H1 (cell line): Measurements from ENCODE around the gene CDK8. TPM values are rescaled to one million over a fixed set of nuclear protein-coding genes. Genes with fewer than 3 reads are reported as not detected.

Experiments used
- CTCF ChIA-PET: fragments of 300-600 bp; sonication (Branson Sonifier 250); formaldehyde crosslinking; loops from one replicate; lab custom pipeline; 2021; ENCODE audit not compliant: partially characterized antibody; lab: Charles Lee
- POLR2A ChIA-PET: fragments of 300-600 bp; sonication (Branson Sonifier 250); formaldehyde crosslinking; loops from one replicate; lab custom pipeline; 2021; ENCODE audit warnings: inconsistent platforms; ENCODE audit not compliant: partially characterized antibody; lab: Charles Lee
- DNase-seq, 2 experiments: peaks; one replicate each; pipeline versions ENCODE4 v3.0.0 to v3.0.0-alpha.2; 2010 to 2022; ENCODE audit warnings: low spot score in 2 of 2, low read depth in 1 of 2, mixed read lengths in 1 of 2
- FAIRE-seq: peaks from 2 replicates; lab custom pipeline; 2011; peaks lifted over from hg19 to GRCh38; lab: Jason Lieb, UNC
- H2AFZ ChIP-seq: 2 replicates; pipeline ENCODE4 v1.8.1; 2012; ENCODE audit warnings: low read length, inconsistent platforms
- H2AK5ac ChIP-seq: 2 replicates; pipeline ENCODE4 v1.6.1; 2013; ENCODE audit warnings: low read depth, low read length
- H2BK120ac ChIP-seq: replicated peaks from 2 replicates; pipeline ENCODE3; 2013; ENCODE audit warnings: low read depth, low read length, inconsistent platforms
- H2BK12ac ChIP-seq: 2 replicates; pipeline ENCODE4 v1.6.1; 2013; ENCODE audit warnings: low read depth, low read length
- H2BK15ac ChIP-seq: 2 replicates; pipeline ENCODE4 v1.6.1; 2013; ENCODE audit warnings: low read length
- H2BK20ac ChIP-seq: 2 replicates; pipeline ENCODE4 v1.6.1; 2013; ENCODE audit warnings: low read length
- H2BK5ac ChIP-seq: 2 replicates; pipeline ENCODE4 v1.6.1; 2013; ENCODE audit warnings: low read depth, low read length
- H3K14ac ChIP-seq: 2 replicates; pipeline ENCODE4 v1.6.1; 2013; ENCODE audit warnings: inconsistent platforms; ENCODE audit not compliant: insufficient read length
- H3K18ac ChIP-seq: 2 replicates; pipeline ENCODE4 v1.6.1; 2013; ENCODE audit warnings: low read length; ENCODE audit errors: extremely low read depth
- H3K23ac ChIP-seq: 2 replicates; pipeline ENCODE4 v1.6.1; 2013; ENCODE audit warnings: inconsistent platforms; ENCODE audit not compliant: insufficient read length
- H3K23me2 ChIP-seq: 2 replicates; pipeline ENCODE4 v1.6.1; 2013; ENCODE audit warnings: low read depth, low read length
- H3K27ac ChIP-seq: 2 replicates; pipeline ENCODE4 v1.6.1; 2011; ENCODE audit warnings: low read depth, low read length, inconsistent platforms
- H3K27me3 ChIP-seq, 4 experiments: replicated peaks in 1 of 4; 1 replicate in 1 of 4; 2 replicates in 3 of 4; pipeline versions ENCODE4 v1.6.1 to v1.8.1; 2011 to 2013; ENCODE audit warnings: low read length in 3 of 4, mild to moderate bottlenecking in 3 of 4, inconsistent platforms in 2 of 4, mixed read lengths in 2 of 4, moderate library complexity in 1 of 4; ENCODE audit not compliant: control insufficient read depth in 3 of 4, insufficient read depth in 3 of 4; ENCODE audit errors: extremely low read depth in 1 of 4
- H3K36me3 ChIP-seq, 4 experiments: 2 replicates each; pipeline versions ENCODE4 v1.6.1 to v1.8.1; 2011 to 2013; ENCODE audit warnings: mild to moderate bottlenecking in 4 of 4, low read length in 3 of 4, moderate library complexity in 2 of 4, control low read depth in 1 of 4, inconsistent platforms in 1 of 4; ENCODE audit not compliant: insufficient read depth in 4 of 4, control insufficient read depth in 2 of 4
- H3K4ac ChIP-seq: replicated peaks from 2 replicates; pipeline ENCODE3; 2013; ENCODE audit warnings: low read length, low read depth, mixed read lengths, inconsistent platforms; ENCODE audit not compliant: insufficient read length
- H3K4me1 ChIP-seq, 4 experiments: replicated peaks in 1 of 4; 1 replicate in 1 of 4; 2 replicates in 3 of 4; pipeline versions ENCODE4 v1.6.1 to v1.8.1; 2011 to 2013; ENCODE audit warnings: low read length in 3 of 4, inconsistent platforms in 2 of 4, mixed read lengths in 1 of 4; ENCODE audit not compliant: insufficient read depth in 4 of 4, control insufficient read depth in 3 of 4
- H3K4me2 ChIP-seq, 2 experiments: 2 replicates each; pipeline versions ENCODE4 v1.6.1 to v1.8.1; 2011 to 2013; ENCODE audit warnings: low read depth in 2 of 2, low read length in 2 of 2, control low read depth in 1 of 2, inconsistent platforms in 1 of 2, mild to moderate bottlenecking in 1 of 2; ENCODE audit not compliant: insufficient read depth in 1 of 2
- H3K4me3 ChIP-seq, 4 experiments: fragments of 200-600, 300-600 bp in 1 of 4; sonication (generic), shearing (Covaris generic), sonication (Bioruptor Twin) in 1 of 4; 2 replicates each; pipeline versions ENCODE4 v1.5.1 to v1.8.1; 2011 to 2016; ENCODE audit warnings: low read length in 4 of 4, low read depth in 3 of 4, control low read depth in 2 of 4, inconsistent platforms in 2 of 4, mild to moderate bottlenecking in 2 of 4, mixed read lengths in 1 of 4, moderate library complexity in 1 of 4; ENCODE audit not compliant: insufficient read depth in 2 of 4; ENCODE audit errors: extremely low read depth in 1 of 4
- H3K56ac ChIP-seq: replicated peaks from 2 replicates; pipeline ENCODE3; 2013; ENCODE audit warnings: low read depth, mild to moderate bottlenecking, mixed read lengths, low read length, inconsistent platforms; ENCODE audit not compliant: insufficient read length
- H3K79me1 ChIP-seq: 2 replicates; pipeline ENCODE4 v1.6.1; 2013; ENCODE audit warnings: low read depth, low read length, control low read depth
- H3K79me2 ChIP-seq, 2 experiments: 2 replicates each; pipeline versions ENCODE4 v1.6.1 to v1.8.1; 2012 to 2013; ENCODE audit warnings: low read length in 2 of 2, mild to moderate bottlenecking in 2 of 2, inconsistent platforms in 1 of 2; ENCODE audit not compliant: insufficient read depth in 2 of 2, control insufficient read depth in 1 of 2
- H3K9ac ChIP-seq, 4 experiments: replicated peaks in 1 of 4; 1 replicate in 1 of 4; 2 replicates in 3 of 4; pipeline versions ENCODE4 v1.6.1 to v1.8.1; 2011 to 2013; ENCODE audit warnings: low read depth in 3 of 4, low read length in 3 of 4, control low read depth in 2 of 4, mild to moderate bottlenecking in 2 of 4, moderate library complexity in 2 of 4, inconsistent platforms in 1 of 4; ENCODE audit errors: extremely low read depth in 1 of 4
- H3K9me3 ChIP-seq, 2 experiments: 2 replicates each; pipeline versions ENCODE4 v1.6.1 to v1.8.1; 2012 to 2013; ENCODE audit warnings: mild to moderate bottlenecking in 2 of 2, moderate library complexity in 2 of 2, control low read depth in 1 of 2, inconsistent platforms in 1 of 2, low read depth in 1 of 2, low read length in 1 of 2, mixed read lengths in 1 of 2; ENCODE audit not compliant: insufficient read depth in 2 of 2
- H4K20me1 ChIP-seq, 2 experiments: replicated peaks in 1 of 2; 2 replicates each; pipeline versions ENCODE3 to v1.8.1; 2011 to 2013; ENCODE audit warnings: inconsistent platforms in 2 of 2, low read length in 2 of 2, mild to moderate bottlenecking in 1 of 2; ENCODE audit not compliant: insufficient read depth in 2 of 2, control insufficient read depth in 1 of 2
- H4K5ac ChIP-seq: 2 replicates; pipeline ENCODE4 v1.6.1; 2013; ENCODE audit warnings: low read length, low read depth, mixed read lengths, inconsistent platforms; ENCODE audit not compliant: insufficient read length
- H4K8ac ChIP-seq: 2 replicates; pipeline ENCODE4 v1.8.0; 2013; ENCODE audit warnings: mild to moderate bottlenecking, moderate library complexity, low read length, inconsistent platforms; ENCODE audit not compliant: insufficient read depth; ENCODE audit errors: extremely low read depth
- H4K91ac ChIP-seq: replicated peaks from 2 replicates; pipeline ENCODE3; 2013; ENCODE audit warnings: low read length, mixed read lengths, inconsistent platforms; ENCODE audit not compliant: insufficient read length
- CBX5 ChIP-seq: fragments of 300-800, 300-1000 bp; sonication (generic); IDR thresholded peaks from 2 replicates; pipeline ENCODE4 v1.7.1; 2016; ENCODE audit warnings: antibody characterized with exemption, low read length, low read depth
- CEBPB ChIP-seq: IDR thresholded peaks from 2 replicates; pipeline ENCODE4 v1.6.1; 2012; ENCODE audit warnings: low read depth, low read length
- CHD1 ChIP-seq: IDR thresholded peaks from 2 replicates; pipeline ENCODE4 v1.6.1; 2012; ENCODE audit warnings: low read depth, low read length, improper control_type of control experiment
- EP300 ChIP-seq, 2 experiments: IDR thresholded peaks; 1 replicate in 1 of 2; 2 replicates in 1 of 2; pipeline ENCODE4 v1.6.1; 2011 to 2012; ENCODE audit warnings: low read depth in 2 of 2, low read length in 2 of 2, mild to moderate bottlenecking in 2 of 2, borderline replicate concordance in 1 of 2, inconsistent platforms in 1 of 2, moderate library complexity in 1 of 2
- HDAC6 ChIP-seq: IDR thresholded peaks from one replicate; pipeline ENCODE4 v1.7.1; 2012; ENCODE audit warnings: low read depth, mild to moderate bottlenecking, inconsistent platforms, low read length, moderate library complexity
- PHF8 ChIP-seq: fragments of 200-600 bp; sonication (generic); conservative IDR thresholded peaks from 2 replicates; pipeline ENCODE4 v1.7.1; 2012; ENCODE audit warnings: low read depth, mild to moderate bottlenecking, inconsistent platforms, low read length, moderate library complexity
- POLR2AphosphoS5 ChIP-seq: IDR thresholded peaks from 2 replicates; pipeline ENCODE4 v1.6.1; 2011; ENCODE audit warnings: low read depth, low read length
- POU5F1 ChIP-seq: IDR thresholded peaks from 2 replicates; pipeline ENCODE4 v1.6.1; 2011; ENCODE audit warnings: low read depth, mild to moderate bottlenecking, low read length, moderate library complexity
- RFX5 ChIP-seq: IDR thresholded peaks from 2 replicates; pipeline ENCODE4 v1.6.1; 2011; ENCODE audit warnings: low read depth, low read length, improper control_type of control experiment, borderline replicate concordance
- RXRA ChIP-seq: IDR thresholded peaks from 2 replicates; pipeline ENCODE4 v1.6.1; 2011; ENCODE audit warnings: low read depth, mild to moderate bottlenecking, low read length, moderate library complexity; ENCODE audit not compliant: insufficient read depth
- SAP30 ChIP-seq: fragments of 300-600 bp; sonication (generic); IDR thresholded peaks from 2 replicates; pipeline ENCODE4 v1.7.1; 2012; ENCODE audit warnings: low read length, moderate library complexity, mild to moderate bottlenecking, inconsistent platforms; ENCODE audit not compliant: insufficient read depth, insufficient replicate concordance
- SIRT6 ChIP-seq: IDR thresholded peaks from one replicate; pipeline ENCODE4 v1.7.1; 2012; ENCODE audit warnings: low read length, inconsistent platforms
- SUZ12 ChIP-seq: fragments of 200-600 bp; sonication (generic); IDR thresholded peaks from 2 replicates; pipeline ENCODE4 v1.6.1; 2012; ENCODE audit warnings: mild to moderate bottlenecking, inconsistent platforms, low read length, moderate library complexity, mixed read lengths
- YY1 ChIP-seq: IDR thresholded peaks from 2 replicates; pipeline ENCODE4 v1.6.1; 2011; ENCODE audit warnings: low read depth, mild to moderate bottlenecking, low read length
- ZNF274 ChIP-seq: IDR thresholded peaks from 2 replicates; pipeline ENCODE4 v1.7.0; 2012; ENCODE audit warnings: low read length, borderline replicate concordance; ENCODE audit errors: extremely low read depth
- WGBS, 2 experiments: shearing (Covaris generic) in 1 of 2; methylation state at CpG; one replicate each; pipeline versions ENCODE4 v1.1.6 to v1.1.7; 2013 to 2015; ENCODE audit warnings: low lambda C conversion rate in 2 of 2, mixed read lengths in 2 of 2, inconsistent platforms in 1 of 2, low coverage in 1 of 2, missing lambda C conversion rate in 1 of 2; ENCODE audit not compliant: insufficient replicate concordance in 2 of 2, insufficient coverage in 1 of 2, insufficient read length in 1 of 2; ENCODE audit errors: extremely low coverage in 1 of 2, missing lambda C conversion rate in 1 of 2; 5-methylcytosine and 5-hydroxymethylcytosine counted together
- polyA plus RNA-seq, 7 experiments: library from polyadenylated mRNA; depleted of rRNA in 3 of 7; stranded (reverse) in 5 of 7; unstranded in 2 of 7; fragments of >200 nt in 5 of 7; fragments of 200-250 nt in 2 of 7; gene quantifications; 1 replicate in 5 of 7; 2 replicates in 1 of 7; 4 replicates in 1 of 7; pipeline versions ENCODE4 v1.2.1 to v1.2.3, GENCODE V29; 2011 to 2013; ENCODE audit warnings: missing spikeins in 2 of 7, mixed read lengths in 2 of 7
- total RNA-seq: library from RNA; stranded (reverse); fragmentation: NEBNext Ultra II Directional; extraction: Animal tissue kit (Norgen Biotek cat#: 25700); gene quantifications from 2 replicates; pipeline ENCODE4 v1.2.1, GENCODE V29; 2021

CDK8 gene
- total and polyA plus RNA-seq, 2 of the 8 experiments (the other 6 are each of a cell fraction or from before 2014, with no cell fraction given), result 22.1 to 25.6 TPM

- no peaks in the 10 kb centered on the region for H4K20me1 ChIP-seq
- H3K14ac ChIP-seq, result no peak overlapping the region
- FAIRE-seq, result no peak
- no peak overlapping the region for H3K4ac ChIP-seq
- no peak overlapping the region for H4K5ac ChIP-seq
- no peak overlapping the region for H2BK5ac ChIP-seq
- WGBS, 2 experiments, result 86% methylated on average over 1 of the region's 1 CpG; no CpG with 5 or more reads in 1 of the 2 experiments
- no peak overlapping the region for H3K4me2 ChIP-seq
- peaks cover 9 to 47% (median 30%) of the 10 kb centered on the region in 4 experiments for H3K36me3 ChIP-seq
- H3K27me3 ChIP-seq, result no peaks in the 10 kb centered on the region
- no peak overlapping the region for H3K4me3 ChIP-seq
- no peaks in the 10 kb centered on the region for H3K23me2 ChIP-seq
- H3K27ac ChIP-seq, result no peak overlapping the region
- no peak overlapping the region for H2BK12ac ChIP-seq
- H4K91ac ChIP-seq, result no peak overlapping the region
- no peak overlapping the region for H3K9ac ChIP-seq
- H2AK5ac ChIP-seq, result no peak overlapping the region
- no peaks in the 10 kb centered on the region for H3K79me2 ChIP-seq
- no peak overlapping the region for H2AFZ ChIP-seq
- no peak overlapping the region for H3K23ac ChIP-seq
- H2BK120ac ChIP-seq, result no peak overlapping the region
- H3K9me3 ChIP-seq, result no peaks in the 10 kb centered on the region
- H3K79me1 ChIP-seq, result no peaks in the 10 kb centered on the region
- H3K18ac ChIP-seq, result no peak overlapping the region
- no peak overlapping the region for H2BK20ac ChIP-seq
- H2BK15ac ChIP-seq, result no peak overlapping the region
- DNase-seq, result no peak
- no peak overlapping the region for H3K56ac ChIP-seq
- CTCF ChIA-PET, result interaction anchor here (1.0 to 1.8 kb wide), 2 partner anchors 27 to 28 kb away, joined by 3 to 6 read pairs; no protein-coding TSS in a partner anchor
- no peak overlapping the region for H4K8ac ChIP-seq
- H3K4me1 ChIP-seq, result no peaks in the 10 kb centered on the region
- POLR2A ChIA-PET, result no interaction called here
- TF ChIP-seq YY1, result no peak
- TF ChIP-seq SUZ12, result no peak
- TF ChIP-seq CHD1, result no peak
- no peak for TF ChIP-seq SIRT6
- no peak for TF ChIP-seq POU5F1
- no peak for TF ChIP-seq POLR2AphosphoS5
- TF ChIP-seq EP300 (IDR thresholded peaks at IDR 0.05; ENCODE audit: borderline replicate concordance in 1 of 2, low read depth in 2 of 2, low read length in 2 of 2), result no peak
- TF ChIP-seq RXRA, result no peak
- no peak for TF ChIP-seq CEBPB
- no peak for TF ChIP-seq PHF8
- no peak for TF ChIP-seq SAP30
- no peak for TF ChIP-seq HDAC6
- no peak for TF ChIP-seq ZNF274
- no peak for TF ChIP-seq RFX5
- no peak for TF ChIP-seq CBX5
These were observed 40.6 kb upstream of the CDK8 start for GRCh38 chr13:26213345-26213744.
